HG02870 (cell line): Measurements from ENCODE around the gene OR5A1.
"Not testable (repeated sequence)": the region's sequence is repeated elsewhere in the genome, so short reads cannot be mapped to it uniquely, and the experiment has no call there.

Experiments
- ATAC-seq: cut with Tn5 transposase; IDR thresholded peaks from one replicate; pipeline ENCODE4 v1.9.1; 2021; ENCODE audit warnings: mild to moderate bottlenecking, moderate library complexity; ENCODE audit not compliant: unreplicated experiment

Gene OR5A1

DNA sequence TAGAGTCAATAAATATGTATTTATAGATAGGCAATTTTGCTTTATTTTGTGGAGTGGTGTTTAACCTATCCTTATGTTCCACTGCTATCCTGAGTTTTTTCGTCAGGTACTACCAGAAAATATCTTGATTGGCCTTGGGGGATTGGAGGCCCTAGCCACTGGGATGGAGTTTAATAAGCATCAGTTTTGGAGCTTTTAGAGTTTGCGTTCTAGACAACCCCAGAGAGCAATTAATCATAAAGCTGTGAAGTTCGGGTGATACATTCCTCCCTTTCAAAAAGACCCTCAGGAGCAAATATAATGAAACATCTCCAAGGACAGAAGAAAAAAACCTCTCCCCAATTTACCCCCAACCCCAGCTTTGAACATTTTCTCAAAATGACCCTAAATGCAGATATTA lies at the start of gene OR5A1:
Gene OR5A1 (plus strand): TSS at position 301 of the 400 bp plus-strand sequence. CDS start 6,700 bp downstream, outside the sequence.
- ATAC-seq: no peak

GRCh38 chr11:59394186-59394585 lies 42.1 kb upstream of the OR5A1 start:
- ATAC-seq: no peak

GRCh38 chr11:59400461-59401261 lies 35.6 kb upstream of the OR5A1 start:
- no peak for ATAC-seq

DNA sequence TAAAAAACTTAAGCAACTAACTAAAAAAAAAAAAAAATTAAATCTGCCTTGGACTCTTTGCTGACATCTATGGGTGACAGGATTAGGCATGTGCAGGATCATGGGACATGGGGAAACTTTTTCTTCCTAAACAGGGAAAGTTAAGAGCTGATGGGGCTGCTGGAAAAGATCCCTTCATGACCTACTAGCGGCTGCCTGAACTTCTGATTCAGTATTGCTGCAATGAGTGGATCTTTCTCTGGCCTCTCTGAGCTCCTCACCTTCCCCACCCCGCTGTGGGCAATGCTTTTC lies 35.1 kb upstream of the OR5A1 start:
- ATAC-seq: no peak

DNA sequence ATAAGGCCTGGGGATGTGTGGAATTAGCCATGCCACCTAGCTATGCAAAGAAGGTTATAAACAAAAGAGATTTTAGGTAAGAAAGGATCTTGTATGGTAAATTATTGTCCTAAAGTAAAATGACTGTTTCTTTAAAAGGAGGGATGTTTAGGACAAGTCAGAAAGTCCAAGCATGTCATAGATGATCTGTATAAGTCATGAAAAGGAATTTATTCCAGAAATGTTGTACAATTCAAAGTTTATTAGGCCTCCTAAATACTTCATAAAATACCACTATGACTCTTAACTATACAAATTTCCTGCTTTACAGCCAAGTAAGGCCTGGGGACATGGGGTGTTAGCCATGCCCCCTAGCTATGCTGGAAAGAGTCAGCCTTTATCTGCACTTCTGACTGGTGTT lies 32.7 kb upstream of the OR5A1 start:
- no peak for ATAC-seq

GRCh38 chr11:59413646-59414045 lies 22.6 kb upstream of the OR5A1 start:
- ATAC-seq: no peak

- no peak for ATAC-seq
Observed at GRCh38 chr11:59415111-59415510, 21.2 kb upstream of the OR5A1 start.

DNA sequence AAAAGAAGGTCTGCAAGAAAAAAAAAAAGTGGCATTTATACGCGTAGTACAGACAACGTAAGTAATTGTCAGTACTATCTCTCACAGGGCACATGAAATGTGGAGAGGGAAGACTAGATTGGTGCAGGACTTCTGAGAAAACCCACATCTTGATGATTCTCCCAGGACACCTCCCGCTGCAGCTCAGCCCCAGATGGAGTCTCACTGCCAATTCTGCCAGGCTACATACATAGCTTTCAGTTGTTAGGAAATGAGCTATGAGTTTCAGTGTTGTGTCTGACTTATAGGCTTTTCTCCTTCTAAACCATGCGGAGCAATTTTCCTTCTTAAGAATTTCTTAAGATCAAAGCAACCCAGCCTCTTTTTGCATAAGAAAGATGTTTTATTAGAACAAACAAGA lies 19.7 kb upstream of the OR5A1 start:
- ATAC-seq: no peak

DNA sequence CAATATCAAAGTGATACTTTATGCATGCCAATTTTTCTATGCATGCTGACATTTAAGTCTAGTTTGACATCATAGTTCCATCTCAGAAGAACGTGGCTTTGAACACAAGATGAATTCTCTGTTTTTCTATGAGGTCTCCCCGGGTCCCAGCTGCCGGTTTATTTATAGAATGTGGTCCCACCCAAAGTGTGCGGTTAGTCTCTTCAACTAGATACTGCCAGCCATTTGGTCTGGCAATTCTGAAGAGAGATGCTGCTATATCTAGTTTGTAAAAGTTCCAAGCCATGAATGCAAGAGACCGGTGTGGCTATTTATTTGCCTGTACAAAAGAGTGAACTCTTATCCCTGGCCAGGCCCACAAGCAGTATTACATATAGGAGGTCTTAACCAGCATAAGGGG lies 19.2 kb upstream of the OR5A1 start:
- no peak for ATAC-seq

GRCh38 chr11:59418156-59418555 lies 18.1 kb upstream of the OR5A1 start:
- no peak for ATAC-seq

- no peak for ATAC-seq
Observed at GRCh38 chr11:59423835-59424234, 12.4 kb upstream of the OR5A1 start.

DNA sequence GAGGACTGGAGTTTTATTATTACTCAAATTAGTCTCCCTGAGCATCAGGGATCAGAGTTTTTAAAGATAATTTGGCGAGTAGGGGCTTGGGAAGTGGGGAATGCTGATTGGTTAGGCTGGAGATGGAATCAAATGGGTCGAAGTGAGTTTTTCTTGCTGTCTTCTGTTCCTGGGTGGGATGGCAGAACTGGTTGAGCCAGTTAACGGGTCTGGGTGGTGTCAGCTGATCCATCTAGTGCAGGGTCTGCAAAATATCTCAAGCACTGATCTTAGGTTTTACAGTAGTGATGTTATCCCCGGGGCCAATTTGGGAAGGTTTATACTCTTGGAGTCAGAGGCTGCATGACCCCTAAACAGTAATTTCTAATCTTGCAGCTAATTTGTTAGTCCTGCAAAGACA lies 11.1 kb upstream of the OR5A1 start:
- no peak for ATAC-seq

- ATAC-seq: no peak
Observed at GRCh38 chr11:59426361-59427067, 9.8 kb upstream of the OR5A1 start, which contains the start of gene OR5A2. Gene OR5A2 (minus strand): TSS chr11:59426413. CDS start chr11:59422953, 3,460 bp downstream.

GRCh38 chr11:59427068-59427382 lies 9.2 kb upstream of the OR5A1 start:
- no peak for ATAC-seq

DNA sequence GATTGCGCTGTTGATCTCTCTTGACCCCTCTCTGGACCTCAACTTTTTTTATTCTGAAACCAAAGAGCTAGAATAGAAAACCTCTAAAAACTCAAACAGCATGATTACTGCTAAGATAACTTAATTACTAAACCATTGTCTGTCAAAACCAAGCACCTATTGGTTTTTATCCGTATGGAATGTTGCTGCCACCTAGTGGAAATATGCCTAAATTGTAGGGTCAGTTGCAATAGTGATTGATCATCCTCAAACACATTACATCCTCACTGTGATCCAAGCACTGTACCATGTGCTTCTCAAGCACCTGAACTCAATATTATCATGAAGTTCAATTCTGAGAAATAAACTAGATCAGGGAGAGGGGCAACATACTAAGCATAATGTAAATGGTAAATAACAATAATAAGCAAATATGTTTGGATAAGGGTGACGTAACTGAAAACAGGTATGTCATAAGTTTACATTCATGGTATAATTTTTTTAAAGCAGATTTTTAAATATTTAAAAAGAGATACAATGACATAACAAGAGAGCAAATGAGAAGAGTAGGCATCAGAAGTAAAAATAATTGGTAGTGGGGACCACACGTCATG lies 6.2 kb upstream of the OR5A1 start:
- peak; percentile 75 for ATAC-seq

DNA sequence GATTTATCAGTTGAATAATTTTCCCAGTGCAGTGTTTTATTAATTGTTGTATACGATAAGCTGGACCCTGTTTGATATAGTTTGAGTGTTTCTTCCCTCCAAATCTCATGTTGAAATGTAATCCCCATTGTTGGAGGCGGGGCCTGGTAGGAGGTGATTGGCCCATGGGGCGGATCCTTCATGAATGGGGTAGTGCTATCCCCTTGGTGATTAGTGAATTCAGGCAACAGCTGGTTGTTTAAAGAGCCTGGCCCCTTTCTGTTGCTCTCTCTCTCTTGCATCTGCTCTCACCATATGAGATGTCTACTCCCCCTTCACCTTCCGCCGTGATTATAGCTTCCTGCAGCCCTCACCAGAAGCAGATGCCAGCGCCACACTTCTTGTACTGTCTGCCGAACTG lies 1.5 kb downstream of the OR5A1 start:
- no peak for ATAC-seq

- ATAC-seq: not testable (repeated sequence)
Observed at GRCh38 chr11:59445624-59446023, 9.4 kb downstream of the OR5A1 start.

GRCh38 chr11:59448484-59448883 lies 12.2 kb downstream of the OR5A1 start:
- no peak for ATAC-seq

DNA sequence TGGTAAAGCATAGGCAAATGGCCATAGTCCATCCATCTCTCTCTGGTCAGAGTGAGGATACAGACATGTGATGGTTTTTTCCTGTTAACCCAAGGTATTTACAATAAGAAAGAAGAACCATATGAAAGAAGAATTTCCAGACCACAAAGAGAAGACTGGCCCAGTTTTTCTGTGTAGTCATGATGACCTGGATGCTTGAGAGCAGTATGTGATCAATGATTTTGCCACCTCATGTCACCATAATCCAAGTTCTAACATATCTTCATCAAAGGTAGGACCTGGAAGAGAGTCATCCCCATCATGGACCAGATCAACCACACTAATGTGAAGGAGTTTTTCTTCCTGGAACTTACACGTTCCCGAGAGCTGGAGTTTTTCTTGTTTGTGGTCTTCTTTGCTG lies 20.4 kb downstream of the OR5A1 start, which contains the start of gene OR4D6:
Gene OR4D6 (plus strand): TSS at position 301 of the 400 bp plus-strand sequence. CDS start 0 bp downstream, at position 301.
- no peak for ATAC-seq

GRCh38 chr11:59459916-59460315 lies 23.6 kb downstream of the OR5A1 start:
- no peak for ATAC-seq

DNA sequence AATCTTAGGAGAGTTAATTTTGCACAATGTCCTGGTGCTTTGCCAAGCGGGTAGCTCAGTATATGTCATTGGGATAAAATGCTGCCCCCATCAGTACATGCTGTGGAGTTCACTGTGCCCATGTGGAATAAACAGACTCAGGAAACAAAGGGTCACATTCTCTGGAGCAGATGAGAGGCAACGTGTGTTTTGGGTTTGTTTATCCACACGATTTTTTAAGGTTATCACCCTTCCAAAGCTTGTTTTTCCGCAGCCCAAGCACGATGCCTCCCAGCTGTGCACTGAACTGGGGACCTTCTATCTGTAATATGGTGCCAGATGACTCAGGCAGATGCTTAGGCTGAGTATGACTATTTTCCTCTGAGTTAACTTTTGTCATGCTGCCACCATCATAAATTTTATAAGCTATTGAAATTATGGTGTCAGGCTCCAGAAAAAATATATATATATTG lies 26.9 kb downstream of the OR5A1 start:
- ATAC-seq: no peak

DNA sequence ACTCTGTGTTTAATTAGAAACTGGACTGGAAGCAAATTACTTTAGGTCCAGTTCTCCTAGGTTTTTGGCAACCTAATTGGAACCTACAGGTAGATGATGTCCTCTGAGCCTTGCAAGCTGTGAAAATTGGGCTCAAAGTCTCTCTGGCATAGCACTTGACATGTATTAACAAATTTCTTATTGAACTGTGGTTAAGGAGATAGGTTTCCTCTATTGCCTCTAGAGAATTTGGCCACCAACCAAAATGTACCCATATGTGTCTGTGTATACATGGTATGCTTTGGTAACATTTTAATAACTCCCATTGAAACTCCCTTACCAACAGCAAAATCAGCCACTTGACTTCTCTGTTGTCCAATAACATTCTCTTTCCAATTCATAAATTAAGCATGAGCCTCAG lies 36.7 kb downstream of the OR5A1 start, which contains the start of gene OR4D10:
Gene OR4D10 (plus strand): TSS at position 301 of the 400 bp plus-strand sequence. CDS start 4,115 bp downstream, outside the sequence.
- ATAC-seq: no peak
